GM18868 (cell line): ENCODE measurements around the gene MAGOH.
"Not testable (repeated sequence)": the region's sequence is repeated elsewhere in the genome, so short reads cannot be mapped to it uniquely, and the experiment has no call there.

ENCODE experiments used
- ATAC-seq: cut with Tn5 transposase; IDR thresholded peaks from one replicate; pipeline ENCODE4 v1.9.1; 2021; ENCODE audit warnings: mild to moderate bottlenecking, moderate library complexity; ENCODE audit not compliant: unreplicated experiment

The MAGOH gene

DNA sequence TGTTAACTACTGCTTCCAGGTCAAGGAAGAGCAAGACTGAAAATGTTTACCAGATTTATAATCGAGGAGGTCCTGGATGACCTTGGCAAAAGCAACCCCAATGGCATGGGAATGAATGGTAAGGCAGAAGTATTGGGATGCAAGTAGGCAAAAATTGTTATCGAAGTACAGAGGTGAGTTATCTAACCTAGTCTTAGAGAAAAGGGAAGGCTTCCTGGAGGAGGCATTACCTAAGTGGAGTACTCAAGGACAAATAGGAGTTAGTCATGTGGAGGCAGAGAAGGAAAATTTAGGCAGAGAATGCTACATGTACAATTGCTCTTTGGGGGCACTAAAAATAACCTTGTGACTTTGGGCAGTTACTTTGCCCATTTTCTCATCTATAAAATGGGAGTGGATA is 3.5 kb upstream of the MAGOH start:
- no peak for ATAC-seq

DNA sequence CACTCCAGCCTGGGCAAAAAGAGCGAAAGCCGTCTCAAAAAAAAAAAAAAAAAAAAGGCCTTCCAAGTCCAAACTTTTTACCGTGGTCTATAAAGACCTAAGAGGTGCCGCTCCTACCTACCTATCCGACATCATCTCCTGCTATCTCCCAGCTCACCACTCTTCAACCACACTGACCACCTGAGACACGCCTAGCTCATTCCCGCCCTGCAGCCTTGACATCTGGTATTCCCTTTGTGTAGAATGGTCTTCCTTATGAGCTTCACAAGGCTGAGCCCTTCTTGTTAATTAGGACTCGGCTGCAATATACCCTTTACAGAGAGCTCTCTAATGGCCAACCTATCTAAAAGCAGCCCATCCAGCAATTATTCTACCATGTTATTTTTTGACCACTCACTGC is 680 bp downstream of the MAGOH start:
- ATAC-seq = no peak

DNA sequence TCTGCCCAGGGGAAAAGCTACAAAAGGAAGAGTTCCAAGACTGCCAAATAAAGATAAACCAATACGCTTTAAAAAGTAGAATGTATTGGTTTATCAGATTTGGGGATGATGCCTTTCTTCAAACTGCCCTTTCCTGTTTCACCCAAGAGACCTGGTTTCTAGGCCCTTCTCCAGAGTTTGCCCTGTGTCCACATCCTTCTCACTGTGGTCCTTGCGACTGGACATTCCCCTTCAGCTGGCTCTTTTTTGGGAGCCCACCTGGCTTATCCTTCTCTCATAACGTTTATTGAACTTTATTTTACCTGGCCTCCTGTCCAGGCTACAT is 17.4 kb downstream of the MAGOH start:
- ATAC-seq = no peak

DNA sequence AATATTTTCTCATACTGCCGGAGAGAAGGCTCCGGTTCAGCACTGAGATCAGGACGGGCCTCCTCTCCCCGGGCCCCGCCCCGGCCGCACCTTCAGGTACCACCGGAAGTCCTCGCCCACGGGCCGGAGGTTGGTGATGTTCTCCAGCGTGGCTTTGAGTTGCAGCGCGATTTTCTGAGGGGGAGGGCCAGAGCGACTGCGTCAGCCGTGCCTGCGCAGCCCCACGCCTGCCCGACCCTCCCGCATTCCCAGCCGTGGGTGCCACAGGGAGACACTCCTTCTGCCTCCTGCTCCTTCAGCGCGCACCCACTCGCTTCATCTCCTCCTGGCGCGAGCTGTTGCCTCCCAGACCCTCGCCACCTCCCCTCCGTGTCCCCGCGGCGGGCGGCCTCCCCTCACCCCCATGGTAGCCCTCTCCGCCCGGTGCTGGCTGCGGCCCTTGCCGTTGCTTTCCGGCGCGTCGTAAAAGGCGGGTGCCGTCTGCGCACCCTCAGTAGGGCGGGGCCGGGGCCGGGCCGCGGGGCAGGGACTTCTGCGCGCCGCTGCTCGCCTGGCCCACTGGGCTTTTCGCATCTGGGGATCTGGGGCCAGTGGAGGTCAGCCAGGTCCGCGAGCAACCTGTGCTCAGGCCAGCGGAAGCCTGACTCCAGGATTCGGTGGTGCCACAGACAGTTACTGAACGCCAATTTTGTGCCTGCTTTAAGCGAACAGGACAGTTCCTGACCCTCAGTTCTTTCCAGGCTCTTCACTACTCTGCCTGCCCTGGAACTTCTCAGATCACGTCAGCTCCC is 18.0 kb downstream of the MAGOH start, which contains the start of gene CZIB:
CZIB (minus strand) TSS at position 464 of the 791 bp plus-strand sequence; CDS start at position 405, 59 bp downstream.
- ATAC-seq = peak; percentile 96

DNA sequence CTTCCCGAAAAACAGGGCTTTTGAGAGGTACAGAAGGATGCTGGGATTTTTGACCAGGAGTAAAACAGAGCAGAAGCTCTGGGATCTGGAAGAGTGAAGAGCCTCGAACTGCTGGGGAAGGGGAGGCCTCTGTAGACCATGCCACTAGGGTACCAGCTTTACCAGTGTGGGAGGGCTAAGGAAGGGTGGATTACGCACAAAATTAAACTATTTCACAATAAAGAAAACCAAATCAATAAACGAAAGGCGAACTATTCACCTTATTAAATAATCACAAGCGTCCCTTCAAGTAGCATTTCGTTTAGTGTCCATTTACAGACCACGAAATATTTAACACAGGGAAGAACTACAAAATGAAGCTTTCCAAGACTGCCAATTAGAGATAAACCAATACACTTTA is 18.6 kb downstream of the MAGOH start:
- no peak for ATAC-seq

DNA sequence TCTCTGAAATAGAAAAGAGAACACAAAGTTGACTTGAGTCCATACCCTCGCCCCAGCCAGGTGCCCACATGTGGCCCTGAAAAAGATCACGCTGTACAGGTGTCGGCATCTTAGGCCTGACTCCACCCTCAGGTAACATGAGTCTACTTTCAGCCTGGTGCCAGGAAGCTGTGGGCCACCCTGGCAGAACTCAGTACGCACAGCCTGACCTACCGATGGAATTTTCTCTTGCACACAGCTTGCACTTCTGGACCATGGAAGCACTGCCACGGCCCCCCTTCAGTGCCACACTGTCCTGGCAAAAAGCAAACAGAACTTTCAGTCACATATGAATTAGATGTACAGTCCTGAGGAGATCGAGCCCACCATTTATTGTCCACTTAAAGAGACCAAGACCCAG is 20.1 kb downstream of the MAGOH start:
- no peak for ATAC-seq

DNA sequence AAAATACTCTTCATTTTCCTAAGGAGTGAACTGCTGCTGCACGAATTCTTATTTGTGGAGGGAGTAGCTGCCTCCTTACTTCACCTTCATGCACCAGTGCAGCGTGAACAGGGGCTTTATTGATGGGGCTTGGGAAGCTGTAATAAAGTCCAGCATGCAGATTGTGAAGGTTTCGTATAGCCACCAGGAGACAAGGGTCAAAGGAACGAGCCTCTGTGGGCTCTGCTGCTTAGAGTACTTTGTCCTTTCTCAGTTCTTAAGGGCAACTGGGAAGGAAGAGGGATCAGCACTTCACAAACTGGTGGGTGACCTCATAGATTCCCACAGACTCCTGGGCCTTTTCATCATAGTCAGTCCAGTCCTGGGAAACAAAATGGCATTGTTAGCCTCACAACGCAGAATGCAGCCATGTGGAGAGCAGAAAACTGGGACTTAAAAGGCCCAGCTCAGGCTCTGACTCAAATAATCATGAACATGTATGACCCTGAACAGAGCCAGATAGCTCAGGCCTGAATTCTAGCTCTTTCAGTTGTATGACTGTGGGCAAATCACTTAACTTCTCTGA is 23.9 kb downstream of the MAGOH start:
- ATAC-seq = no peak

DNA sequence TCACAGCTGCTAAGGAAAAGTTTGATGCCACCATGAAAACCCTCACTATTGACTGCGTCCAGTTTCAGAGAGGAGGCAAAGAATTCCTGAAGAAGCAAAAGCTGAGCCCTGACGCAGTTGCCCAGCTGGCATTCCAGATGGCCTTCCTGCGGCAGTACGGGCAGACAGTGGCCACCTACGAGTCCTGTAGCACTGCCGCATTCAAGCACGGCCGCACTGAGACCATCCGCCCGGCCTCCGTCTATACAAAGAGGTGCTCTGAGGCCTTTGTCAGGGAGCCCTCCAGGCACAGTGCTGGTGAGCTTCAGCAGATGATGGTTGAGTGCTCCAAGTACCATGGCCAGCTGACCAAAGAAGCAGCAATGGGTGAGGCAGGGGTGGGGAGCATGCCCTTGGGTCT is 27.4 kb downstream of the MAGOH start:
- no peak for ATAC-seq

DNA sequence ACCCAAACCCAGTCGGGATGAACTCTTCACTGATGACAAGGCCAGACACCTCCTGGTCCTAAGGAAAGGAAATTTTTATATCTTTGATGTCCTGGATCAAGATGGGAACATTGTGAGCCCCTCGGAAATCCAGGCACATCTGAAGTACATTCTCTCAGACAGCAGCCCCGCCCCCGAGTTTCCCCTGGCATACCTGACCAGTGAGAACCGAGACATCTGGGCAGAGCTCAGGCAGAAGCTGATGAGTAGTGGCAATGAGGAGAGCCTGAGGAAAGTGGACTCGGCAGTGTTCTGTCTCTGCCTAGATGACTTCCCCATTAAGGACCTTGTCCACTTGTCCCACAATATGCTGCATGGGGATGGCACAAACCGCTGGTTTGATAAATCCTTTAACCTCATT is 28.0 kb downstream of the MAGOH start:
- no peak for ATAC-seq

DNA sequence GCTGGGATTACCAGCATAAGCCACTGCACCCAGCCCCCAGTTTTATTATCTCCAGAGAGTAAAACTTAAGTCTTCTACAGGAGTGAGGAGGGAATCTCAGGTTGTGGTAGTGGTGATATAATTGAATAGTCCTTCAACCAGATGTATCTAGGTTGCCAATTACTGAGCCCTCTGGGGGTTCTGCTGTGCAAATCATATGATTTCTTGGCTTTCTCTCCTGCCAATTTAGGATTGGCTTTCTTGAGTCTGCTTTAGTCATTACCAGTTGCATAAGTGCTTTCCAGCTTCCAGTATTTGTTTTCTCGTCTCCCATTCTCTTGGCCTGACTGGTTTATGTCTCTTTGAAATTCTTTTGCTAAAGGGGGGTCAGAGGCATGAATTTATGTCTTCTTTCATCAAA is 30.6 kb downstream of the MAGOH start:
- no peak for ATAC-seq

DNA sequence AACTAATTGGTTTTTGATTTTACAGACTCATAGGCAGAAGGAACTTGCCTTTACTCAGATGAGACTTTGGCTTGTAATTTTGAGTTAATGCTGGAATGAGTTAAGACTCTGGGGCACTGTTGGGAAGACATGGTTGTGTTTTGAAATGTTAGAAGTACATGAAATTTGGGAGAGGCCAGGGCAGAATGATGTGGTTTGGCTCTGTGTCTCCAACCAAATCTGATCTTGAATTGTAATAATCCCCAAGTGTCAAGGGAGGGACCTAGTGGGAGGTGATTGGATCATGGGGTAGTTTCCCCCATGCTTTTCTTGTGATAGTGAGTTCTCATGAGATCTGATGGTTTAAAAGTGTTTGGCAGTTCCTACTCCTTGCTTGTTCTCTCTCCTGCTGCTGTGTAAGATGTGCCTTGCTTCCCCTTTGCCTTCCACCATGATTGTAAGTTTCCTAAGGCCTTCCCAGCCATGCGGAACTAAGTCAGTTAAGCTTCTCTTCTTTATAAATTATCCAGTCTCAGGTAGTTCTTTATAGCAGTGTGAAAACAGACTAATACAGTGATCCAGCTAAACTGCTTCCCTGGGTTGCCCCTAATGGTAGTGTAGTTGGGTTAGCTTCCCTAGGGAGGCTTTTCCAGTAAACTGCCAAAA is 31.5 kb downstream of the MAGOH start:
- no peak for ATAC-seq

DNA sequence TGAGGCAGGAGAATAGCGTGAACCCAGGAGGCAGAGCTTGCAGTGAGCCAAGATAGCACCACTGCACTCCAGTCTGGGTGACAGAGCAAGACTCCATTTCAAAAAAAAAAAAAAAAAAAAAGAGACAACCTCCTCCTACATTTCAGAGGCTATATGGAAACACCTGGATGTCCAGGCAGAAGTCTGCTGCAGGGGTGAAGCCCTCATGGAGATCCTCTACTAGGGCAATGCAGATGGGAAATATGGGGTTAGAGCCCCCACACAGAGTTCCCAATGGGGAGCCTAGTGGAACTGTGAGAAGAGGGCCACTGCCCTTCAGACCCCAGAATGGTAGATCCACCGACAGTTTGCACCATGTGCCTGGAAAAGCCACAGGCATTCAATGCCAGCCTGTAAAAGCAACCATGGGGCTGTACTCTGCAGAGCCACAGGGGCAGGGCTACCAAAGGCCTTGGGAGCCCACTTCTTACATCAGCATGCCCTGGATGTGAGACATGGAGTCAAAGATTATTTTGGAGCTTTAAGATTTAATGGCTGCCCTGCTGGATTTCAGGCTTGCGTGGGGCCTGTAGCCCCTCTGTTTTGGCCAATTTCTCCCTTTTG is 32.1 kb downstream of the MAGOH start:
- ATAC-seq = not testable (repeated sequence)

DNA sequence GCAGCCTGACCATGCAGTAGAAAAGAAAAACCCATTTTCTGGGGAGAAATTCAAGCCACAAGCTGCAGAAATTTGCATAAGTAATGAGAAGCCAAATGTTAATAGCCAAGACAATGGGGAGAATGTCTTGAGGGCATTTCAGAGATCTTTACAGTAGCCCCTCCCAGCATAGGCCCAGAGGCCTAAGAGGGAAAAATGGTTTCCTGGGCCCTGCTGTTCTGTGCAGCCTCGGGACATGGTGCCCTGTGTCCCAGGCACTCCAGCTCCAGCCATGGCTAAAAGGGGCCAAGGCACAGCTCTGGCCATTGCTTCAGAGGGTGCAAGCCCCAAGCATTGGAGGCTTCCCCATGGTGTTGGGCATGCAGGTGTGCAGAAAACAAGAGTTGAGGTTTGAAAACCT is 32.8 kb downstream of the MAGOH start:
- not testable (repeated sequence) for ATAC-seq

DNA sequence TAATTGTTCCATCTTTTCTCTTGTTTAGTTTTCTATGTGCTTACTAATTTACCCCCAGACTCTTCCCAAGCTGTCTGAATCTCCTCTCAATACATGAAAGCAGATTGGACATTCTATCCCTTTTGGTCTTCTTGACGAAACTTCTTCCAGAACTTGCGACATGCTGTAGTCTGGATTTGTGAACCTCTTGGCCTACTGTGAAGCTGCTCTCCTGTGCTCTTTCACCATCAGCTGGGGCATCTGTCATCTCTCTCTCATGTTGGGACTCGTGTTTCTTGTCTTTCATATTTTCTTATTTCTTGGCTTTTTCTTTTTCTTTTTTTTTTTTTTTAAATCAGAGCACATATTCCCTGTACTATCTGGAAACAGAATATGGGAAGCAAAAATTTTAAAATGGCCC is 34.9 kb downstream of the MAGOH start:
- no peak for ATAC-seq

DNA sequence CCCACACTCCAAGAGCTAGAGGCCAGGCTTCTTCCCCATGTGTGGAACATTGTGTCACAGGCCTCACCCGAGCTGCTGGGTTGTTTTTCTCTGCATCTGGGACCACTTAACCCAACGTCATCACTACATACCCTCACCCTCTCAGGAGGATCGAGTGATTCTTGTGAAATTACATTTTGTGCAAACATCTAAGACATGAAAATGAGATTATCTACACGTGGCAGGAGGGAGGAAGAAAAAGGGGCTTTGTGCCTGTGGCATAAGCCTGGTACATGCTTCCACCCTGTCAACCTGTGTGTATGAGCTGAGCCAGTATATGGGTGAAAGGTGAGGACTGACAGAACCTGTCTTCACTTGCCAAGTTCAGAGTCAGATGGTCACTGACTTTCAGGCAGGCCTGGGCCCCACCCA is 40.1 kb downstream of the MAGOH start:
- ATAC-seq = no peak

DNA sequence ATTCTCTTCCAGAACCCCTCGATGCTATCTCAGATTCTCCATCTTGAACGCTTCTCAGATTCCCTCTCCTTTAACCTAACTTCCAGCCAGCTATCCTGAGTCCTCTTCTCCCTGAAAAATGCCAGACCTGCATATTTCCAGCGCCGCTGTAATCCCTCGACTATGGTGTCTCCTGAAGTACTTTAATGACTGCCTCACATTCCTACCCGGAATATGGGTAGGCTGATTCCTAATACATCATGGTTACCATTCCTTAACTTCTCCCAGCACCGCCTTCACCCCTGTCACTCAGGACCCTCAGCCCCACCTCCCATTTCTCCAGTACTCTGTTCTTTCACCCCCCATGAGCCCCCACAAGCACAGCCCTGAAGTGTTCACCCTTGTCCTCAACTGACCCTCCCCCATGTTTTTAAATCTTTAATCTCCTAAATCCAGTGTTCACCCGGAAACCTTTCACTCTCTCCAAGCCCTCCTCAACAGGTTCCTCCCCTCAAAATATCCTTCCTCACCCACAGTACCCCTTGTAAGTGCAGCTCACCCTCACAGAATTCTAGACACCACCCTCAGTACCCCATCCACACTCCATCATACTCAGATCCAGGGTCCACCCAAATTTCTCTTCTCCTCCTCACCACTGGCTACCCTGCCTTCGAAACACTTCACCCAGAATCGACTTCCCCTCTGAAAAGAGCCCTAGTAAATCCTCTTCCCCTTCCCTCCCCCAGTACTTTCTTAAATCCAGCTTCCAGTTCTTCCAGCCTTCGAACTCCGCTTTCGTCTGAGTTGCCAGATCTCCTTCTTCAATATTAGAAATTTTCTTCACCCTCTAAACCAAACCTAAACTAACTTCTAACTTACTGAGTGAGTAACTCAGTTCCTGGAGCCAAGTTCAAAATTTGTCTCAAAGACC is 40.8 kb downstream of the MAGOH start:
- ATAC-seq = no peak

DNA sequence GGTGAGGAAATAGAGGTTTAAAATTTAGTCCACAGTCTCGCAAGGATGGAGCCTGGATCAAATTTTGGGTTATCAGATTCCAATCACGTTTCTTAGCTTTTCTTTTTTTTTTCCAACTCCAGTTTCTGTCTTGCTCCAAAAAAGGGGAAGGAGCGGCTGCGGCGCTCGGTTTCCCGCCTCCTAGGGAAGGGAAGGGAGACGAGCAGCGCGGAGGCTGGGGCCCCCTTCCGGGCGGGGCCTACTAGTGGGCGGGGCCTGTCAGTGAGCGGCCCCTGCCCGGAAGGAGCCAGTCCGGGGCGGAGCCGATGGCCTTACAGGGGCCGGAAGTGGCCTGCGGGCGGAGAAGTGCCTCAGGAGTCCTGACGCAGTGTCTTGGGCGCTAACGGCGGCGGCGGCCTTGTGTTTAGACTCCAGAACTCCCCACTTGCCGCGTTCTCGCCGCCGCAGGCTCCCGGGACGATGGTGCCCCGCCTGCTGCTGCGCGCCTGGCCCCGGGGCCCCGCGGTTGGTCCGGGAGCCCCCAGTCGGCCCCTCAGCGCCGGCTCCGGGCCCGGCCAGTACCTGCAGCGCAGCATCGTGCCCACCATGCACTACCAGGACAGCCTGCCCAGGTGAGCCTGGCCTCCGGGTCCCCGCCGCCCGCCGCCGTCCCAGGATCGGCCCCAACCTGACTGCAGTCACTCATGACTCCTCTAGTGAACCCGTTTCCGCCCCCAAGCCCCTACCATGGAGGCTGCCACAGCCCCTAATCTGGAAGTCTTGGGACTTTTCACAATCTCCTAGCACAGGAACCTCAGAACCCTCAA is 41.6 kb downstream of the MAGOH start, which contains the start of gene CPT2:
CPT2 (plus strand) TSS at position 340 of the 806 bp plus-strand sequence; CDS start at position 460, 120 bp downstream.
- ATAC-seq = peak; percentile 98

DNA sequence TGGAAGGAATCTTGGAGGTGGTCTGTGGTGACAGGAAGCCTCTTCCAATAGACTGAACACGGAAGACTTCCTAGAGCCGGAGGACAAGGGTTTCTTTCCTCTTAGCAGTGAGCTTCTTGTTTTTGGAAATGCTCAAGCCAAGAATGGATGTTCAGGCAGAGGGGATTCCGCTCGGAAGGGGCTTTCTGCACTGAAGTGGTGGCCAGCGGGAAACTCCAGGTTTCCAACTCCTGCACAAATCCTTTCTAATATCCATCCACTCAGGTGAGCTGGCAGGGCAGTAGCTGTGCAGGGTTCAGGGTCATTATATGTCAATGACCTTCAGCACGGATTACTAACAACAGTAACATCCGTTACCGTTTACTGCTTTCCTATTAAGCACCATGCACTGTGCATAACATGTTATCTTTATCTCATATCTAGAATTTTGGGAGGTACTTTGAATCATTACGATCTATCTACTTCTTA is 42.3 kb downstream of the MAGOH start:
- ATAC-seq = no peak

DNA sequence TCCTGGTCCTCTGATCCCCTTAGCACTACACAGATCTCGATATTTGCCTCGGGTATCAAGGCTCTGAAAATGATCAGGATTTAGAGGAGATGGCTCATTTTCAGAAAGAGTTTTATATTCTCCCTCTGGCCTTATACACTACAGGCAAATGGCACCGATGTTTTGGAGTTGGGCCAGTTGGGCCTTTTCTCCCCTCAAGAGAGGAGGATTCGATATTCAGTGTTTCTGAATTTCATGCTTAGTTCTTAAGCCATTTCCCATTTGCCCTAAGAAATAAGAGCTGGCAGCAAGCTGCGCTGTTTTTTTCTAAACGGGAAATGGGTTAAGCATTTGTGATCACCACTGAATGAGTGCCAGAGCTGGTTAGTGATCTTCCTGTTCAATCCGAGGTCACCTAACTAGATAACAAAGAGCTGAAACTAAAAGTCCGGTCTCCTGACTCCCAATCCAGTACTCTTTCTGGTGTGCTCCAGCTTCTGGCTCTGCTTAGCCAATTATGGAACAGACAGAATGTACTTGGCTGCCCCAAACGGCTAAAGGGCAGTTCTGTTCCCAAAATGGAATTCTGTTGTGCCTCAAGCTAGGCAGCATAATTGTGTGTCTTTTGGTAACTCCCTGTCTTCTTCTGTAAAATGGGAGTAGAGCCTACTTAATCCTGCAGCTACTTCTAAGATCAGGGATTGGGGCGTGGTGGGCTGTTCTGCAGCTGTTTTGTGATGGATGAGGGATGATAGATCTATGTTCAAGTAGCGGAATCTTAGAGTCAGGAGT is 42.9 kb downstream of the MAGOH start:
- no peak for ATAC-seq
